Lower leg skin (tissue), 4 donors: ENCODE results near the gene DNAH12. TPM values are rescaled to one million over a fixed set of nuclear protein-coding genes. Genes with fewer than 3 reads are reported as not detected.

Experiments
- DNase-seq, 2 donors: peaks; one replicate each; pipeline ENCODE4 v3.0.0-alpha.2; 2019; ENCODE audit warnings: low spot score in 2 of 2
- H3K4me3 ChIP-seq: fragments of 200-600 bp; sonication (generic); 2 replicates; pipeline ENCODE4 v1.5.1; 2017; ENCODE audit warnings: mild to moderate bottlenecking, low read depth; ENCODE audit not compliant: poor library complexity, severe bottlenecking
- POLR2A ChIP-seq, 2 donors: fragments of 450-650 bp; IDR thresholded peaks; one replicate each; pipeline ENCODE4 v1.6.1; 2016 to 2017; ENCODE audit warnings: antibody characterized with exemption in 2 of 2, mild to moderate bottlenecking in 1 of 2, moderate library complexity in 1 of 2
- WGBS, 2 donors: methylation state at CpG; one replicate each; pipeline ENCODE4 v1.1.5; 2018; 5-methylcytosine and 5-hydroxymethylcytosine counted together
- intact Hi-C: fragments of 100-400 bp; cut with DNase I; formaldehyde crosslinking; loops from one replicate; pipeline ENCODE4 v1.15.0; 2023; ENCODE audit warnings: low total_unique reads
- total RNA-seq, 4 donors: library from RNA; depleted of rRNA; stranded (reverse); fragments of >200 nt; gene quantifications; one replicate each; pipeline ENCODE4 v1.1.0, GENCODE V29; 2016
- TF ChIP-seq, protein P1 (sequence below), 3 donors: fragments of 450-650 bp; IDR thresholded peaks; one replicate each; pipeline ENCODE4 v1.5.1; 2016; ENCODE audit warnings: antibody characterized with exemption in 3 of 3, mild to moderate bottlenecking in 3 of 3, moderate library complexity in 2 of 3

DNAH12 gene
- total RNA-seq, 4 donors from 2014 or later: under 0.01 to 0.03 TPM; not detected in 2

DNA sequence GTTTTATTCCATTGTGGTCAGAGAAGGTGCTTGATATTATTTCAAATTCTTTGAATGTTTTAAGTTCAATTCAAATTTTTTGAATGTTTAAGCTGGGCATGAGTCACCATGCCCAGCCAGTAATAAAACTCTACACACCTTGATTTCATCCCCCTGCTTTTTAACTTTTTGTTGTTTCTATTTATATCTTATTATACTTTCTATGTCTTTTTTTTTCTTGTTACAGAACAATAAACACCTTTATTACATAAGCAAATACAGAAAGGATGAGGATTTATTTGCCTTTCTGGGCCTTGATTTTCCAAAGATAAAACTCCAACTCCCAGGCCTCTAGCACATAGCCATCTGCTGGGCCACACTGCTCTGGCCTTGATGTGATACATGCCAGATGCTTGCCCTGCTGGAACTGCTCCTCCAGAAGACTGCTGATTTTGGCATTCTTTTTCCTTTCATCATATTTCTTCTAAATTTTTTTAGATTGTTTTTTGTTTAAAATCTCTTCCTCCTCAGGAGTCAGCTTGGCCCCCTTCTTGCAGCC lies 14.0 kb downstream of the DNAH12 start:
- TF ChIP-seq, protein P1, sequence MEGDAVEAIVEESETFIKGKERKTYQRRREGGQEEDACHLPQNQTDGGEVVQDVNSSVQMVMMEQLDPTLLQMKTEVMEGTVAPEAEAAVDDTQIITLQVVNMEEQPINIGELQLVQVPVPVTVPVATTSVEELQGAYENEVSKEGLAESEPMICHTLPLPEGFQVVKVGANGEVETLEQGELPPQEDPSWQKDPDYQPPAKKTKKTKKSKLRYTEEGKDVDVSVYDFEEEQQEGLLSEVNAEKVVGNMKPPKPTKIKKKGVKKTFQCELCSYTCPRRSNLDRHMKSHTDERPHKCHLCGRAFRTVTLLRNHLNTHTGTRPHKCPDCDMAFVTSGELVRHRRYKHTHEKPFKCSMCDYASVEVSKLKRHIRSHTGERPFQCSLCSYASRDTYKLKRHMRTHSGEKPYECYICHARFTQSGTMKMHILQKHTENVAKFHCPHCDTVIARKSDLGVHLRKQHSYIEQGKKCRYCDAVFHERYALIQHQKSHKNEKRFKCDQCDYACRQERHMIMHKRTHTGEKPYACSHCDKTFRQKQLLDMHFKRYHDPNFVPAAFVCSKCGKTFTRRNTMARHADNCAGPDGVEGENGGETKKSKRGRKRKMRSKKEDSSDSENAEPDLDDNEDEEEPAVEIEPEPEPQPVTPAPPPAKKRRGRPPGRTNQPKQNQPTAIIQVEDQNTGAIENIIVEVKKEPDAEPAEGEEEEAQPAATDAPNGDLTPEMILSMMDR (IDR thresholded peaks at IDR 0.05): no peak
- TF ChIP-seq POLR2A (IDR thresholded peaks at IDR 0.05): no peak
- intact Hi-C loops: no loop called here
- DNase-seq: no peak
- H3K4me3 ChIP-seq: no peak overlapping the region

DNA sequence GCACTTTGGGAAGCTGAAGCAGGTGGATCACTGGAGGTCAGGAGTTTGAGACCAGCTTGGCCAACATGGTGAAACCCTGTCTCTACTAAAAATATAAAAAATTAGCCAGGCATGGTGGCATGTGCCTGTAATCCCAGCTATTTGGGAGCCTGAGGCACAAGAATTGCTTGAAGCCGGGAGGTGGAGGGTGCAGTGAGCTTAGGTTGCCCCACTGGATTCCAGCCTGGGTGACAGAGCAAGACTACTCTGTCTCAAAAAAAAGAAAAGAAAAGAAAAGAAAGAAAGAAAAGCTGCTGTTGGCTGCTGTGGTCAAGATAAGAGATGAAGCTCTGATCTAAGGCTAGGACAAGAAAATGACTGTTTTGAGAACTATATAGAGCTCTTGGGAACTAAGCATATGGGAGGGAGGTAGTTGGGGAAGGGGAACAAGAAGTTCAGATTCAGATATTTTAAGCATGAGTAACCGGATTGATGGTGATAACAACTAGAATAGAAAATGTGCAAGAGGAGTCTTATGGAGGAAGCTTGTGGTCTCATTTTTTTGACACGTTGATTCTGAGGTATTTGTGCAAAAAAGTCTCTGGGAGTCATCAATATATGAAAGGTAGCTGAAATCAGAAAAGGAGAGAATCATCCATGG lies 25.7 kb downstream of the DNAH12 start:
- H3K4me3 ChIP-seq: no peak overlapping the region
- no peak for DNase-seq
- intact Hi-C loops: no loop called here
- 47 to 65% methylated on average over 3 of the region's 3 CpGs for WGBS, 2 donors
- TF ChIP-seq POLR2A (IDR thresholded peaks at IDR 0.05): no peak
- TF ChIP-seq, protein P1 (IDR thresholded peaks at IDR 0.05): no peak

DNA sequence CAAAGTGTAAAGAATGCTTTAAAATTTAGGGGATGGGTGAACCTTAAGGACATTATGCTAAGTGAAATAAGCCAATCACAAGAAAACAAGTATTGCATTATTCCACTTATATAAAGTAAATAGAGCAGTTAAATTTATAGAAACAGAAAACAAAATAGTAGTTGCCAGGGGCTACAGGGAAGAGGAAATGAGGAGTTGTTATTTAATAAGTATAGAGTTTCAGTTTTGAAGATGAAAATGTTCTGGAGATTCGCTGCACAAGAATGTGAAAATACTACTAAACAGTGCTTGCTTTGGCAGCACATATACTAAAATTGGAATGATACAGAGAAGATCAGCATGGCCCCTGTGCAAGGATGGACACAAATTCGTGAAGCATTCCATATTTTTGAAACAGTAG lies 32.0 kb downstream of the DNAH12 start:
- TF ChIP-seq, protein P1 (IDR thresholded peaks at IDR 0.05): no peak
- TF ChIP-seq POLR2A (IDR thresholded peaks at IDR 0.05): no peak
- intact Hi-C loops: no loop called here
- WGBS, 2 donors: 45 to 57% methylated on average over 2 of the region's 2 CpGs
- H3K4me3 ChIP-seq: no peak overlapping the region
- no peak for DNase-seq

DNA sequence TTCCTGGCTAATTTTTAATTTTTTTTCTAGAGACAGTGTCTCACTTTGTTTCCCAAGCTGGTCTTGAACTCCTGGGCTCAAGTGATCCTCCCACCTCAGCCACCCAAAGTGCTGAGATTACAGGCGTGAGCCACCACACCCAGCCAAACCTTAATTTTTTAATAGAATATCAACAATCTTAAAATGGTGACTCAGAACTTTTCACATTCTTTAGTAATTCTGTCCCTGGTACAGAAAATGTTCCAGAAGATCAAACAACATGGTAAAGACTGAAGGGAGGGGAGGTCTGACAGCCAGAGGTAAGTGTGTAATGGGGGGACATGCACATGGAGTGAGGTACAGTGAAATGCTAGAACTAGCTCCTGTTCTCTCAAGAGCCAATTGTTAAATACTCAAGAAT lies 38.2 kb downstream of the DNAH12 start:
- H3K4me3 ChIP-seq: no peak overlapping the region
- intact Hi-C loops: no loop called here
- DNase-seq: no peak
- TF ChIP-seq POLR2A (IDR thresholded peaks at IDR 0.05): no peak
- TF ChIP-seq, protein P1 (IDR thresholded peaks at IDR 0.05): no peak
- WGBS, 2 donors: 79 to 87% methylated on average over 1 of the region's 1 CpG

DNA sequence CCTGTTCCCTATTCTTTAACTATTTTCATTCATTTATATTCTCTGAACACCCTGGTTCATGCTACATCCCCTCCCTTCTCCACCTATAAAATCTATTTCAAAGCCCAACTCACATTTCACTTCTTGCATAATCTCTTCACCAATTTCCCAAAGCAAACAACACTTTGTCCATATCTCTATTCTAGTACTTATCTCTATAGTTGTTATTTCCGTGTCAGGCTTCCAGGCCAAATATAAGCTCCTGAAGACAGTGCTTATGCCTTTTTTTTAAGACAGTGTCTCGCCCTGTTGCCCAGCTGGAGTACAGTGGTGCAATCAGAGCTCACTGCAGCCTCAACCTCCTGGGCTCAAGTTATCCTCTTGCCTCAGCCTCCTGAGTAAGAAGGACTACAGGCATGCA lies 43.6 kb downstream of the DNAH12 start:
- TF ChIP-seq, protein P1 (IDR thresholded peaks at IDR 0.05): no peak
- TF ChIP-seq POLR2A (IDR thresholded peaks at IDR 0.05): no peak
- WGBS, 2 donors: 72 to 81% methylated on average over 2 of the region's 2 CpGs
- no peak for DNase-seq
- intact Hi-C loops: no loop called here
- no peak overlapping the region for H3K4me3 ChIP-seq

DNA sequence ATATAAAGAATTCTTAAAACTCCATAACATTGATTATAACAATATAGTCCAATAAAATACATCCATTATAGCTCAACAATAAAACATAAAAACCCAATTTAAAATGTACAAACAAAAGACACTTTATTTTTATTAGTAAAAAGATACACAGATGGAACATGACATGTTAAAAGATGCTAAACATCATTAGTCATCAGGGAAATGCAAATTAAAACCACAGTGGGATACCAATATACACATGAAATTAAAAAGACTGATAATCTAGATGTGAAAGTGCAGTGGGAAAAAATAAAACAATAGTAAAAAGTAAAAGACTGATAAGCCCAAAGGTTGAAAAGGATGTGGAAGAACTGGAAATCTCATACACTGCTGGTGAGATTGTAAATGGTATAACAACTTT lies 46.2 kb downstream of the DNAH12 start:
- intact Hi-C loops: no loop called here
- H3K4me3 ChIP-seq: no peak overlapping the region
- TF ChIP-seq, protein P1 (IDR thresholded peaks at IDR 0.05): no peak
- no peak for TF ChIP-seq POLR2A (IDR thresholded peaks at IDR 0.05)
- DNase-seq: no peak
